NCI-H1436 (cell line): Measurements from ENCODE around the gene GPRC5B.

Experiments used
- DNase-seq: peaks from one replicate; lab custom pipeline; 2025; lab: John Stamatoyannopoulos, UW

GPRC5B gene

DNA sequence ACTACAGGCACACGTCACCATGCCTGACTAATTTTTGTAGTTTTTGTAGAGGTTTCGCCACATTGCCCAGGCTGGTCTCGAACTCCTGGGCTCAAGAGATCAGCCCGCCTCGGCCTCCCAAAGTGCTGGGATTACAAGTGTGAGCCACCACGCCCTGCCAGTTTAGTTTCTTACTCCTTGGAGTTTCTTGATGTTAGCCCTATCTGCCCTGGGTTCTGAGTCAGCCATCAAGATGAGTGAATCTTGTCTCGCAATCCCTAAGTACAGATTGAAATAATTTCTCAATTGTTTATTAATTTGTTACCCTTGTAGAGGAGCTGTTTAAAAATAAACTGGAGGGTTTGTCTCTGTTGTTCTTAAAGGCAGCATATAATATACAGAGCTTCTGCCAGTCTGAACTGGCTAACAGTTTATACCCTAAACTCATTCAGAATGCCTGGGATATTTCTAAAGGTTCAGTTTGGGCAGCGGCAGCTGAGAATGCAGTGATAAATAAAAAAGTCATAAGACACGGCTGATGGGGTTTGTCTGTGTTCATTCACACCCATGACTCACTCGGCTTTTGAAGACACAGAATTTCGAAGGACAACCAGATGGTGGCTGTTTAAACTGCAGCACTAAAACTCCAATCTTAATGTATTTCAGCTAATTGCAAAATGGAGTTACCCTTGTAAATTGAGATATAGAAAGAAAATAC, 39.6 kb downstream of the GPRC5B start:
- no peak for DNase-seq

DNA sequence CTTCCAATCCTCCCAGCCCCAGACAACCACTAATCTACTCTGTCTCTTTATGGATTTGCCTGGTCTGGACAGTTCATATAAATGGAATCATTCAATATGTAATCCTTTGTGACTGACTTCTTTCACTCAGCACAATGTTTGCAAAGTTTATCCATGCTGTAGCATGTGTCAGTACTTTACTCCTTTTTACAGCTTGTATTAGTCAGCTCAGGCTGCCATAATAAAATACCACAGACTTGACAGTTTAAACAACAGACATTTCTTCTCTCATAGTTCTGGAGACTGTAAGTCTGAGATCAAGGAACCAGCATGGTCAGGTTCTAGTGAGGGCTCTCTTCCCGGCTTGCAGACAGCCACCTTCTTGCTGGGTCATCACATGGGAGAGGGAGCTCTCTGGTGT, 41.3 kb downstream of the GPRC5B start:
- no peak for DNase-seq

DNA sequence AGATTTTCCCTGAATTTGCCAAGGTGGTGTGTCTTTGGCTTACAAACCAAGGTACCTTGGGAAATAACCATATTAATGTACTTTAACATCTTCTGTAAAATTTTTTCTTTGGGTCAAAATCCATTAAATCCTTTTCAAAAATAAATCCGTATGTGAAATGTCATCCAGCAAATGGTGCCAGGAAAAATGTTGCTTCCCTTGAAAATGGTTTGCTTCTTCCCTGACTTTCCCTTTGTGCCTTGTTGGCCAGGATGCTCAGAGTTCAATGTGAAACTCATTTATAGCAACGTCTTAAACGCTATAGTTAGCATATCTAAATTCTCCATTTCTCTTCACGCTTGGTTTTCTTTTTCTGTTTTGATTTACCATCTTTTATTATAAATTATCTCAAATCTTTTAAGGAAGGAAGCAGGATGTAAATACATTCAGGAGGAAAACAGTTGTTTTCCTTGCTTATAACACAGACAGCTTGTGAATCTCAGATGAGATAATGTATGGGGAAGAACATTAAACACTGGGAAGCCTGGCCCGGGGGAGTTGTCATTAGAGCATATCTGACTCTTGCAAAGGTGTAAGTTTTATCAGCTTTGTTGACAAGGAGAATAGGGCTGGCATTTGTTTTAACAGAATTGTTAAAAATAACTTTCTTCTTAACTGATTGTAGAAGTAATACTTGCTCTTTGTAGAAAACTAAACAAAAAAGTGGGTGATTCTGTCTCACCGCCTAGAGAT, 42.1 kb downstream of the GPRC5B start:
- no peak for DNase-seq

DNA sequence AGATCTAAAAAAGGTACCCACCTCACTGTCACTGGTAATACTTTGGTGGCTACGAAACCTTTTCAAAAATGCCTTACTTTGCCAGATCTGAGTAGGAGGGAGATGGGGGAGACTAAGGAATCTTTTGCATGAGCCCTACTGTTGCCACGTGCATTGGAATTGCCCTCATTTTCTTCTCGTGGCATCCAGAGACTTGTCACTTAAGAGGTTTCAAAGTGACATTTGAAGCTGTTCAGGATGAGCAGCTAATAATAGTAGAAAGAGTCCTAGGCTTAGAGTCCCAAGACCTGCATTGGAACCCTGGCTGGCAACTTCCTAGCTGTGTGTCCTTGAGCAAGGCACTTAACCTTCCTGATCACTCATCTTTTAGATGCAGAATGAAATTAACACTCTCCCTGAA, 43.5 kb downstream of the GPRC5B start:
- DNase-seq = no peak

DNA sequence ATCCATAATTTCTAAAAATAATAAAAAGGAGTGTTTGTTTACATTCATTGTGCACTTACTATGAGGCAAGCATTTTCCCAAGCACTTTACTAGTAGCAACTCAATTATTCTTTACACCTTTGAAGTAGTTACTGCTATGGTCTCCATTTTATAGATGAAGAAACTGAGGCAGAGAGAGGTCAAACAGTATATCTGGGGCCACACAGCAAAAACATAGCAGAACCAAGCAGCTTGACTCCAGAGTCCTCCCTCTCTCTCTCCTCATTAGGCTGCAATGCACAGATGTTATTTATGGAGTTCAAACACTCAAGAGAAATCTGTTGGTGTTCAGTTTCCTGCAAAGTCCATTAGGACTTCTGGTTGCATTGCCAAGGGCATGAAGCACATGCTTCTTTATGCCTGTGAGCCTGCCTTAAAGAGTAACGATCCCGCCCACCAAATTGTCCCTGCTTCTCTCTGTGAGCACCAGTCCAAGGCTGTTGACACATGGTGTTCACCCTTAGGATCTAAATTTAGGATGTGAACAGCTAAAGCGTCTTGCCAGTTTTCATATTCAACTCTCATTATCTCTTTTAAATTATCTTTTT, 44.0 kb downstream of the GPRC5B start:
- DNase-seq = peak; percentile 74

DNA sequence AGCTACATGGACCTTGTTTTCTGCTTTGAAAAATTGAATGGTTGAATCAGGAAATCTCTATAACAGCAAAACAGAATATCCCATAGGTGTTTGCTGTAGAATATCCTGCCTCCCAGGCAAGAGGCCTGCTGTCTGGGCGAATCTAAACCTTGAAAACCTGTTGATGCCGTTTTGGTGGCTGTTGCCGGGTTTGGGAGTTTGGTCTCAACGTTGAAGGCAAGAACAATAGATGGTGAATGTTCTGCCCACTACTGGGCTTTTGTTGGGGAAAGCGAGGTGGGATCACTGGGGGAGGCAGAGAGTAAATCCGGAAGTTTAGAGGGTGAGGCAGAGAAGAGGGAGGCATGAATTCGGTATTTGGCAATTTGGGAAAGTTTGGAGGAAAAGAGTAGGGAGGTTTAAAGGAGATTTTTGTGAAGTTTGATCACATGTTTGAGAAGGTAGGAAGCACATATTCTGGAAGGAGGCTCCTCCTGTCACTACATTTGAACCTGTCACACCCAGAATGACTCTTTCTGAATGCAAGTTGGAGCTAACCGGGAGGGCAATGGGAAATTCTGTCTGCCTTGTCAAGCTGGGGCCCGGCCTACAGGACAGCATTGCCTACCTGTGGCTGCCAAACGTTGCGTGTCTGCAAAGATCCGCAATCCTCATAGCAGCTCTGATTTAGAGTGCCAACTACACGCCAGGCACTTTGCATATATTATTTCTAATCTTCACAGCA, 46.5 kb downstream of the GPRC5B start:
- DNase-seq = no peak

DNA sequence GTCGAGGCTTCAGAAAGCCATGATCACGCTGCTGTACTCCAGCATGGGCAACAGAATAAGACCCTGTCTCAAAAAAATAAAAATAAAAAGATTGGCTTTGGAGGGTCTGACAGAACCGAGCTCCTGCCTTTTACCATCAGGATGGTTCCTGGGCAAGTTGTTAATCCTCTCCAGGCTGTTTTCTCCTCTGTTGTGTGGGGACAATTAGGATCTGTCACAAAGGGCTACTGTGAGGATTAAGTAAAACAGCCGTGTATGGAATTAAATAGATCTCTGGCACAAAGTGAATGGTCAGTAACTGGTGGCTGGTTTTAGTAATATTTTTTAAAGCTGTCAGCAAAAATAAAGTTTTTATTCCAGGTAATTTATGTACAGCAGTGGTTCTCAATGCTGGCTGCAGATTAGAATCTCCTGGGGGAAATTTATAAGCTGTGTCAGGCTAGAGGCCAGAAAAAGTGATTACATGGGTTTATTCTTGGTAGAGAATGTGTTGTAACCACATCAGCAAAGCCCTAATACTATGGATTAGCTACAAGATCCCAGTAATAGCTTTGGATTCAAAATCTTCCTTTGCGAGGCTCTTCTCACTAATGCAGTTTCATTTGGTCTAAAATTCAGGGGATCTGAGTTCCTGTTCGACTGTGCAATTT, 47.2 kb downstream of the GPRC5B start:
- no peak for DNase-seq

DNA sequence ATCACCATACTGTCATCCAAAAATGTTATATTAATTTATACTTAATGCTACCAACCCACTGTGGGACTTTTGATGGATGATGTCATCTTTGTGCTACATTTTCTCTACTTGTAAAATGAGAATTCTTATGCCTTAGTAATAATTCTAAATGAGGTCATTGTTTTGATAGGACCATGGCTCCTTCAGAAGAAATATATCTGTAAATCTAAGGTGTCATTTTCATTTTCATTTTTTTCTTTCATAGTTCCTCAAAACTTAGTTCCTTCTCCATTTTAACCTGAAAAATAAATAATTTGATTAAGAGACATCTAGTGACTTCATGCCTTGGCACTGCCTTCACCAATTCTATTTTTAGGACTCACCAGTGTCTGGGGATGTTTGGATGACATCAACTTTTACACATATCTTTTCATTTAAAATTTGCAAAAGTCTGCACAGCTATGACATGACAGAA, 48.7 kb downstream of the GPRC5B start:
- DNase-seq = no peak

DNA sequence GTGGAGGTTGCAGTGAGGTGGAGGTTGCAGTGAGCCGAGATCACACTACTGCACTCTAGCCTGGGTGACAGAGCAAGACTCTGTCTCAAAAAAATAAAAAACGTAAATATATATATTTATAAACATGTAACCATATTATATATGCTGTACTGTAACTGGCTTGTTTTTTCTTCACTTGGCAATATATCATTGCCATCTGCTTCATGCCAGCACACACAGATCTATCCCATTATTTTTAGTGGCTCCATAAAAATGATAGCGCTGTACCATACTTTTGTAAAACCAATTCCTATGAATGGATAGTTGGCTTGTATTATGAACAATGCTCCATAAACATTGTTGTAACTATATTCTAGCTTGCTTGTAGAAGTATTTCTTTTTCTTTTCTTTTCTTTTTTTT, 49.5 kb downstream of the GPRC5B start:
- DNase-seq = no peak

DNA sequence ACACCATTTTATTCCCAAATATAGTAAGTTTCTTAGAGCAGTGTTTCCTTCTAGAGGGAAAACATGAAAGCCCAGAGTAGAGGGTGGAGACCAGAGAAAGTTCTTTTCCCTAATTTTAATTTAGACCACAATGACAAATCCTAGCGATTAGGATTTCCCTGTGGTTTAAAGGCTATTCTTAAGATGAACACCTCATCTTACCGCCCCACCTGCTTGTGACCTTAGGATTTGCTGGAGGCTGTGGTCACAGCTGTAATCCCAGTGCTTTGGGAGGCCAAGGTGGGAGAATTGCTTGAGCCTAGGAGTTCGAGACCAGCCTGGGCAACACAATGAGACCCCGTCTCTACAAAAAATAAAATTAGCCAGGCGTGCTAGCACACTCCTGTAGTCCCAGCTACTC, 51.1 kb downstream of the GPRC5B start:
- DNase-seq = no peak

DNA sequence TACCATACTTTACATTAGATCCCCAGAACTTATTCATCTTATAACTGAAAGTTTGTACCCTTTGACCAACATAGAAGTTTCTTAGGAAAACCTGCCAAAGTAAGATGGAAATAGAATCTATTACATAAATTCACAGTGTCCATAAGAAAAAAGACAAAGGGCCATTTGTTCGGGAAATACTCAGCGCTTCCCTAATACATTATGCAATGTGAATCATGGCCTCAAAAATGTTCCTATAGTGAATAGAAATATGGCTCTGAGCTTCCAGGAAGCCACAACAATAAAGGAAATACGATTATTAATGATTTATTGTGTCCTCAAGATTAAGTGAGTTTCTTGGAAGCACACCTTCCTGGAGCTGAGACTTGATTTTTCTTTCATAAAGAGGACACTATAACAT, 51.5 kb downstream of the GPRC5B start:
- DNase-seq = no peak

DNA sequence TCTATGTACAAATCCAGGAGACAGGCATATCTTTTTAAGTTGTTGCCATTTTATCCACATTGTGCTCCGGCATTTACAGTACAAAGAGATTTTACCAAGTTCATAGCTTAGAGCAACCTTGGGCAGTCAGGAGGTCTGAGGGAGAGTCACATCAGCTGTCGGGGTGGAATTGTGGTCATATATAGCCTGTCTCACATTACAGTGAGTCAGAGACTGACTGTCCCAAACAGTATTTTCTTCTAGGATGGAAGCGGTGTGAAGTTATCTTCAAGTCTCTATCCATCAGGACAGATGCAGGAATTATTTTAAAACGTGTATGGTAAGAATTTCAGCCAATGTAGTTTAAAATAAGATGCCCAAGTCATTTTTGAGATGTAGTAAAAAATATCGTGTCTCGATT, 53.0 kb downstream of the GPRC5B start:
- DNase-seq = no peak

DNA sequence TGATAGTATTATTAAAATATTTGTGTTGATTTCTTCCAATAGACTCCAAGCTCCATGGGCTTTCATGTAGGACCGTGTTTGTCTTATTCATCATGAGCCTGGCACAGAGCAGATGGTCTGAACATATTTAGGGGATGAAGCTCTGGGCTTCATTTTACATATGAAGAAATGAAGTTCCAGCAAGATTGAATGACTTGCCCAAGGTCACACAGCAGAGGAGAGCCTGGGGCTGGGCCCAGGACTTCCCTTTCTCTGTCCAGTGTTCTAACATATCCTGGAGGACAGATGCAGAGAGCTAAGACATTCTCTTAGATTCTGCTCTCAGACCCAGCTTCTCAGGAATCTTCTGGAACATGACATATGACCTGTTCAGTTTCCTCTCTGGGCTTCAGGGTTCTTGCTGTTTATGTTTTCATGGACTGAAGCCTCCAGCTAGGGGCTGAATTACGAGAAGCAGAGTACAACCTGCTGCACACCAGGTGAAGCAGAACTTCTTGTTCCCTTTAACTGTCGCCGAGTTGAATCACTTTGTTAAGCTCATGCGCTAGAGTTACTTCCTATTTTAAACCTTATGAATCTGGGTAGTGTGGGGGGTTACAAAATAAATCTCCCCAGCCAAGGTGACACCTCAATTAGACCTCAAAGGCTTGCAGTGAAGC, 53.6 kb downstream of the GPRC5B start:
- no peak for DNase-seq

DNA sequence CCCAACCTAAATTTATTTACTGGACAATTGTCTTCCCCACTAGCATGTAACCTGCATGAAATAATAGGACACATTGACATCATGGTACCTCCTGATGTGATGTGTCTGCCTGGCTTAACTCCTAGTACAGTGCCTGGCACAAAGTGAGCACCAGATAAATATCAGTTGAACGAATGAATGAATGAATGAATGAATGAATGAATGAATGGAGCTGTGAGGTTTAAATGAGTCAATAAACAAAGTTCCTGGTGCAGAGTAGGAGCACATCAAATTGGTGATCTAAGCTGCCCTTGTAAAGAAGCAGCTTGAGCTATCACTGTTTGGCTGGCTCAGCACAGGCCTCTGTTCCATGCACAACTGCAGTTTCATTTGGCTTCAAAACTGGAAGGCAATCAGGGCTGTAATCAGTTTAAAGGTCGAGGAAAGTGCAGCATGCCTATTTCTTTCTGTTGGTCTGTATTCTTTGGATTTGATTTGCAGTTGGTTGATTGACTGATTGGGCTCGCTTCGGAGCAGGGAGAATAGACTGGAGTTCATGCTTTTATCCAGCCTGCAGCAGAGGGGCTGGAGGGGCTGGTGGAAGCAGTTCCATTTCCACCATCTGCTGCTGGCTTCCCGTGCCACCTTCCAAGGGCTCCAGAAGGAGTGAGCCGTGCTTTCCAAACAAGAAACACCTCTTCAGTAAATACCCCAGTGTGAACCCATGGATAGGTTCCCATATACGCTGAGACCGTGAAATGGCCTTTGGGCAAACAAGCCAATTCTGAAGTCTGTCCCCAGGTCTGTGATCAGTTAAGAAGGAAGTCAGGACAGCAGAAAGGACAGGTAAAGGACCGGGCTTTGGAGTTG, 54.6 kb downstream of the GPRC5B start:
- DNase-seq = no peak

DNA sequence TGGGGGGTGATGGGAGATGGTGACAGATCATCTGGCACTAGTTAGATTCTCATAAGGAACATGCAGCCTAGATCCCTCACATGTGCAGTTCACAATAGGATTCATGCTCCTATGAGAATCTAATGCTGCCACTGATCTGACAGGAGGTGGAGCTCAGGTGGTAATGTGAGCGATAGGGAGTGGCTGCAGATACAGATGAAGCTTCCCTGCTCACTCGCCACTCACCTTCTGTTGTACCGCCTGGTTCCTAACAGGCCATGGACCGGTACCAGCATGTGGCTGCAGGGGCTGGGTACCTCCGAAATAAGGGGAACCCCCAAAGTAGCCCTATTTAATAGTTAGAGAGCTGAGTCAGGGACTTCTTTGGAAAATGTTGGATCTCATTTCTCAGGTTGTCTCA, 60.4 kb downstream of the GPRC5B start:
- DNase-seq = no peak

DNA sequence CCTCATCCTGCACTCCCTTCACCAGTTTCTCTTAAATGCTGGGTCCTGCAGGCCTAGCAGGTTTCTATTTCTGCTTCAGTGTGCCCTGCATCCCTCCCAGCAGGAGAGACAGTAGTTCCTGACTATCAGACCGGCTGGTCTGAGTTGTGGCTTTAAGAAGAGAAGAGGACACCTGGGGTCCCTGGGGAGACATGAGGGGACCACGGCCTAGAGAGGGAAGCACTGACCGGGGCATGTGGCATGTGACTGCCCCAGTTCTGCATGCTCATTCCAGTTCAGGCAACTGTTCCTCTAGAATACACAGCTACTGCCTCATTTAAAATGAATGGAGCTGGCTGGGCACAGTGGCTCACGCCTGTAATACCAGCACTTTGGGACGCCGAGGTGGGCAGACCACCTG, 61.3 kb downstream of the GPRC5B start:
- DNase-seq = no peak

DNA sequence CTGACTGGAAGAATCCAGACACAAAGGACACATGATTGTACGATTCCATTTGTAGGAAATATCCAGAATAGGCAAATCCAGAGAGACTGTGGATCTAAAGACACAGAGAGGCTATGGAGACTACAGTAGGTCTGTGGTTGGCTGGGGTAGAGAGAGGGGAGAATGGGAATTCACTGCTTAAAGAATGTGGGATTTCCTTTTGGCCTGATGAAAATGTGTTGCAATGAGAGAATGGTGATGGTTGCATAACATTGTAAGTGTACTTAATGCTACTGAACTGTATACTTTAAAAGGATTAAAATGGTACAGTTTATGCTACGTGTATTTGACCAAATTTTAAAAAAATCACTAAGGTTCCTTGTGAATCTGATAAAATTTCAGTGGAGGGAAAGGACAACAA, 62.1 kb downstream of the GPRC5B start:
- DNase-seq = no peak

DNA sequence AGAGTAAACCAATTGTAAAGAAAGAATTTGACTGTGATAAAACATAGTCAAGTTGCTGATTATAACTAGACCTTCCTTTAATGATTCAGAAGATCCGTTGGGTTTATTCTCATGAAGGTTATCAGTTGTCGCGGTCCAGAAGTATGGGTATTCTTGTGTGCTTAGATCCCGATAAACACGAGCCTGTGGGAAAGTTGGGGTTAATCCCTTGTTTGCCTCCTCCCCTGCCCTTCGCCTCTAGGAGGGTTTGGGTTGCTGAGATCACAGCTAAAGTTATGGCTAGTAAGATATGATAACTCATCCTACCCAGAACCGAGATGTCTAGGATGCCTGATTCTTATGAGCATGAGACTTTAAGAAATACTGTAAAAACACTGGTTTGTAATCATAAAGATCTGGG, 66.8 kb downstream of the GPRC5B start:
- no peak for DNase-seq

DNA sequence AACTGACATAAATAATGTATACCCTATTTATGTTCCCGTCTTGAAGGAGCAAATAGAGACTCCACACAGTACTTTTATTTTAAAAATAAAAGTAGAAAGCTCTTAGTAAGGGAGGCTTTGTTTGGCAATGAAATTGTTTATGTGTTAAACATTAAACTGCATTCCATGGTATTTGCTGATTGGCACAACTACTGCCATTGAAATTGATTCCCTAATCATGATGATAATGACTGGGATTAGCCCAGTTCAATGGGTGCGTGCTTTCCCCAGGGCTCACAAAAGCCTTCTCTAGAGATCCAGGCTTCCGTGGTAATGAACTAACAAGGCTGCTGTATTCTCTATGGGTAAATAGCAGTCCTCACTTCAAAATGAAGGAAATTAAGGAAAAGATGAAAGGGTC, 67.5 kb downstream of the GPRC5B start:
- DNase-seq = no peak

DNA sequence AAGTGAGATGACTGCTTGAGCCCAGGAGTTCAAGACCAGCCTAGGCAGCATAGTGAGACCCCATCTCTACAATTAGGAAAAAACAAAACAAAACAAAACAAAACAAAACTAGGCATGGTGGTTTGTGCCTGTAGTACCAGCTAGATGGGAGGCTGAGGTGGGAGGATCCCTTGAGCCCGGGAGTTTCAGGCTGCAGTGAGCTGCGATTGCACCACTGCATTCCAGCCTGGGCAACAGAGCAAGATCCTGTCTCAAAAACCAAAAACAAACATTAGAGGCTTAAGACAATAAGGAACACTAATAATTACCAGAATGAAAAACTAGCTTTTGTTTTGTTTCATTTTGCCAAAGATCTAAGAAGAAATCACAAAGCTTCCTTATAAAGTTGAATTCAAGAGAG, 69.2 kb downstream of the GPRC5B start:
- DNase-seq = no peak

DNA sequence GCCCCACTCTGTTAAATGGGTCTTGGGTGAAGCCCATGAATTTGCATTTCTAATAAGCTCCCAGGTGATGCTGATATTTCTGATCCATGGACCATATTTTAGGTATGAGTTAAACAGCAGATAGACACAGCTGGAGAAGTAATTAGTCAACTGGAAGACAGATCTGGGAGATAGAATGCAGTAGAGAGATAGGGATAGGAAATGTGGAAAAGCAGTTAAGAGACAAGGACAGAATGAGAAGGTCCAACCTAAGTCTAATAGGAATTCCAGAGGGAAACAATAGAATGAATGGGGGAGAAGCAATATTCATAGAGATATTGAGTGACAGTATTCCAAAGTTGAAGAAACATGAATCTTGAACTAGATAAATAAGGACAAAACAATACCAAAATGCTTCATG, 71.7 kb downstream of the GPRC5B start:
- no peak for DNase-seq
